Dendritic cell treated with granulocyte-macrophage colony-stimulating factor and Interleukin-4, amounts not matched to agents 40 ng/mL and 50 ng/mL, for 4 days (primary cell): Measurements from ENCODE around the gene CRYL1.

Source experiments
- H3K27ac Mint-ChIP-seq: one replicate; pipeline ENCODE4 v1.8.0; 2022; ENCODE audit warnings: mild to moderate bottlenecking, mixed read lengths
- H3K27me3 Mint-ChIP-seq: one replicate; pipeline ENCODE4 v1.8.0; 2022; ENCODE audit warnings: mild to moderate bottlenecking, mixed read lengths
- H3K36me3 Mint-ChIP-seq: one replicate; pipeline ENCODE4 v1.8.0; 2022; ENCODE audit warnings: low read depth, mixed read lengths
- H3K4me1 Mint-ChIP-seq: one replicate; pipeline ENCODE4 v1.8.0; 2022; ENCODE audit warnings: low read depth, mixed read lengths
- H3K4me3 Mint-ChIP-seq: one replicate; pipeline ENCODE4 v1.8.0; 2022; ENCODE audit warnings: mild to moderate bottlenecking, moderate library complexity, mixed read lengths
- H3K9me3 Mint-ChIP-seq: one replicate; pipeline ENCODE4 v1.8.0; 2022; ENCODE audit warnings: mixed read lengths
- intact Hi-C: fragments of 100-400 bp; cut with micrococcal nuclease; formaldehyde crosslinking; loops from one replicate; pipeline ENCODE4 v1.15.0; 2022

Gene CRYL1

GRCh38 chr13:20472531-20472930 is 53.1 kb downstream of the CRYL1 start:
- no peaks in the 10 kb centered on the region for H3K9me3 Mint-ChIP-seq
- no peak overlapping the region for H3K4me3 Mint-ChIP-seq
- peaks cover 61% of the 10 kb centered on the region for H3K36me3 Mint-ChIP-seq
- H3K4me1 Mint-ChIP-seq: peaks cover 13% of the 10 kb centered on the region
- no peaks in the 10 kb centered on the region for H3K27me3 Mint-ChIP-seq
- intact Hi-C loops: no loop called here
- no peak overlapping the region for H3K27ac Mint-ChIP-seq

- Mint-ChIP-seq H3K4me1 (no peaks in the 10 kb centered on the region), H3K9me3 (no peaks in the 10 kb centered on the region), H3K4me3 (no peak overlapping the region), H3K27ac (no peak overlapping the region), H3K36me3 (peaks cover 47% of the 10 kb centered on the region), H3K27me3 (no peaks in the 10 kb centered on the region)
- intact Hi-C loops: no loop called here
Measured at GRCh38 chr13:20470136-20470535, 55.5 kb downstream of the CRYL1 start.

GRCh38 chr13:20466371-20466770 is 59.3 kb downstream of the CRYL1 start:
- Mint-ChIP-seq H3K4me1 (no peaks in the 10 kb centered on the region), H3K27ac (no peak overlapping the region), H3K36me3 (peaks cover 22% of the 10 kb centered on the region), H3K9me3 (no peaks in the 10 kb centered on the region), H3K27me3 (no peaks in the 10 kb centered on the region), H3K4me3 (no peak overlapping the region)
- intact Hi-C loops: no loop called here

GRCh38 chr13:20465218-20465879 is 60.3 kb downstream of the CRYL1 start:
- Mint-ChIP-seq H3K9me3 (no peaks in the 10 kb centered on the region), H3K36me3 (peaks cover 14% of the 10 kb centered on the region), H3K4me1 (peaks cover 7% of the 10 kb centered on the region), H3K4me3 (no peak overlapping the region), H3K27me3 (no peaks in the 10 kb centered on the region), H3K27ac (no peak overlapping the region)
- intact Hi-C loops: no loop called here

GRCh38 chr13:20462921-20463320 is 62.7 kb downstream of the CRYL1 start:
- Mint-ChIP-seq H3K4me1 (peaks cover 7% of the 10 kb centered on the region), H3K27ac (no peak overlapping the region), H3K27me3 (no peaks in the 10 kb centered on the region), H3K36me3 (peaks cover 1% of the 10 kb centered on the region), H3K4me3 (no peak overlapping the region), H3K9me3 (no peaks in the 10 kb centered on the region)
- intact Hi-C loops: no loop called here

GRCh38 chr13:20462533-20462915 is 63.1 kb downstream of the CRYL1 start:
- peaks cover 7% of the 10 kb centered on the region for H3K4me1 Mint-ChIP-seq
- no peaks in the 10 kb centered on the region for H3K9me3 Mint-ChIP-seq
- H3K36me3 Mint-ChIP-seq: no peaks in the 10 kb centered on the region
- H3K27me3 Mint-ChIP-seq: no peaks in the 10 kb centered on the region
- H3K27ac Mint-ChIP-seq: no peak overlapping the region
- intact Hi-C loops: no loop called here
- H3K4me3 Mint-ChIP-seq: no peak overlapping the region

DNA sequence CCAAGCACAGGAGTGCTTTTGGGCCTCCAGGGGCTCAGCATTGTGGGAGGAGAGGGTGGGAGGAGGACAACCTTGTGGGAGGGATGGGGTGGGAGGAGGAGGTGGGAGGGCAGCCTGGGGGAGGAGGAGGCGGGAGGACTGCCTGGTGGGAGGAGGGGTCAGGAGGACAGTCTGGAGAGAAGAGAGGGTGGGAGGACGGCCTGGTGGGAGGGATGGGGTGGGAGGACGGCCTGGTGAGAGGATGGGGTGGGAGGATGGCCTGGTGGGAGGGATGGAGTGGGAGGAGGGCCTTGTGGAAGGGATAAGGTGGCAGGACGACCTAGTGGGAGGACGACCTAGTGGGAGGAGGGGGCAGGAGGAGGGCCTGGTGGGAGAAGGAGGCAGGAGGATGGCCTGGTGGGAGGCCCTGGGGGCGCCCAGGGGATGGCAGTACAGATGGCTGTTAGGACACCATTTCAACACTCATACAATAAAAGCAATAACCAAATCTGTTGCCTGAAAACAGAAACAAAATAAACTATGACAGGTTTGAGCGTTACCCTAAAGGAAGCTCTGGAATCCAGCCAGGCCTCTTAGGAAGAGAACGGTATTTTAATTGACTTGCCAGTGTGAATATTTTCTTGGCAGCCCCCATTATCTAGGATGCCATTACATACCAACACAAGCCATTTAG is 63.7 kb downstream of the CRYL1 start:
- no peaks in the 10 kb centered on the region for H3K9me3 Mint-ChIP-seq
- intact Hi-C loops: no loop called here
- H3K4me3 Mint-ChIP-seq: no peak overlapping the region
- H3K27ac Mint-ChIP-seq: no peak overlapping the region
- peaks cover 7% of the 10 kb centered on the region for H3K4me1 Mint-ChIP-seq
- H3K27me3 Mint-ChIP-seq: no peaks in the 10 kb centered on the region
- H3K36me3 Mint-ChIP-seq: no peaks in the 10 kb centered on the region

- no peak overlapping the region for H3K27ac Mint-ChIP-seq
- H3K9me3 Mint-ChIP-seq: no peaks in the 10 kb centered on the region
- peaks cover 11% of the 10 kb centered on the region for H3K4me1 Mint-ChIP-seq
- intact Hi-C loops: no loop called here
- H3K27me3 Mint-ChIP-seq: no peaks in the 10 kb centered on the region
- H3K36me3 Mint-ChIP-seq: no peaks in the 10 kb centered on the region
- no peak overlapping the region for H3K4me3 Mint-ChIP-seq
Measured at GRCh38 chr13:20461481-20461859, 64.2 kb downstream of the CRYL1 start.

DNA sequence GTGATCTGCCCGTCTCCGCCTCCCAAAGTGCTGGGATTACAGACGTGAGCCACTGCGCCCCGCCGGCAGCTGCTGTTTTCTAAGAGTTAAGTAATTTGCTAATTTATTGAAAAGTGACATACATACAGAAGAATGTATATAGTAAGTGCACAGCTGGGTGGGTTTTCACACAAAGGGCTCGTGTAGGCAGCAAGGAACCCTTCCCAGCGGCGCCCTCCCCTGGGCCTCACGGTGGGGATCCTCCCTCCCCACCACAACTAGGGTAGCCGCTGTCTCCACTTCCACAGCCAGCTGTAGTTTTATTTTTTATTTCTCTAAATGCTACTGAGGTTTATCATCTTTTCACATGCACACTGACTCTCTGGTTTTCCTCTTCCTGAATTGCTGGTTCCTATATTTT is 64.9 kb downstream of the CRYL1 start:
- H3K9me3 Mint-ChIP-seq: no peaks in the 10 kb centered on the region
- peaks cover 12% of the 10 kb centered on the region for H3K4me1 Mint-ChIP-seq
- no peaks in the 10 kb centered on the region for H3K27me3 Mint-ChIP-seq
- H3K4me3 Mint-ChIP-seq: no peak overlapping the region
- H3K27ac Mint-ChIP-seq: peak overlapping the region; percentile 17
- H3K36me3 Mint-ChIP-seq: no peaks in the 10 kb centered on the region
- intact Hi-C loops: no loop called here

- H3K27ac Mint-ChIP-seq: no peak overlapping the region
Measured at GRCh38 chr13:20457670-20458069, 68.0 kb downstream of the CRYL1 start.

GRCh38 chr13:20456737-20457136 is 68.9 kb downstream of the CRYL1 start:
- Mint-ChIP-seq H3K4me1 (peaks cover 12% of the 10 kb centered on the region), H3K27me3 (no peaks in the 10 kb centered on the region), H3K36me3 (no peaks in the 10 kb centered on the region), H3K4me3 (no peak overlapping the region), H3K27ac (no peak overlapping the region), H3K9me3 (no peaks in the 10 kb centered on the region)
- intact Hi-C loops: no loop called here

More at GRCh38 chr13:20457670-20458069, 68.0 kb downstream of the CRYL1 start:
- intact Hi-C loops: no loop called here
- H3K27me3 Mint-ChIP-seq: no peaks in the 10 kb centered on the region
- no peaks in the 10 kb centered on the region for H3K36me3 Mint-ChIP-seq
- H3K9me3 Mint-ChIP-seq: no peaks in the 10 kb centered on the region
- H3K4me3 Mint-ChIP-seq: no peak overlapping the region
- H3K4me1 Mint-ChIP-seq: peaks cover 12% of the 10 kb centered on the region

DNA sequence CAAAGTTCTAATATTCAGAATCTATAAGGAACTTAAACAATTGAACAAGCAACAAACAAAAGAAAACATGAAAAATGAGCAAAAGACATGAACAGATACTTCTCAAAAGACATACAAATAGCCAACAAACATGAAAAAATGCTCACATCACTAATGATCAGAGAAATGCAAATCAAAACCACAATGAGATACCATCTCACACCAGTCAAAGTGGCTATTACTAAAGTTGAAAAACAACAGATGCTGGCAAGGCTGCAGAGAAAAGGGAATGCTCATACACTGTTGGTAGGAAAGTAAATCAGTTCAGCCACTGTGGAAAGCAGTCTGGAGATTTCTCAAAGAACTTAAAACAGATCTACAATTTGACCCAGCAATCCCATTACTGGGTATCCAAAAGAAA is 74.3 kb downstream of the CRYL1 start:
- Mint-ChIP-seq H3K4me3 (no peak overlapping the region), H3K36me3 (peaks cover 13% of the 10 kb centered on the region), H3K4me1 (peaks cover under 1% of the 10 kb centered on the region), H3K27ac (no peak overlapping the region), H3K9me3 (peaks cover 22% of the 10 kb centered on the region), H3K27me3 (no peaks in the 10 kb centered on the region)
- intact Hi-C loops: no loop called here

- Mint-ChIP-seq H3K4me3 (no peak overlapping the region), H3K9me3 (peaks cover 22% of the 10 kb centered on the region), H3K27ac (no peak overlapping the region), H3K36me3 (peaks cover 18% of the 10 kb centered on the region), H3K27me3 (no peaks in the 10 kb centered on the region), H3K4me1 (no peaks in the 10 kb centered on the region)
- intact Hi-C loops: no loop called here
Measured at GRCh38 chr13:20448470-20448869, 77.2 kb downstream of the CRYL1 start.

GRCh38 chr13:20446900-20447299 is 78.8 kb downstream of the CRYL1 start:
- Mint-ChIP-seq H3K9me3 (peaks cover 22% of the 10 kb centered on the region), H3K4me3 (no peak overlapping the region), H3K27ac (no peak overlapping the region), H3K27me3 (no peaks in the 10 kb centered on the region), H3K4me1 (no peaks in the 10 kb centered on the region), H3K36me3 (peaks cover 18% of the 10 kb centered on the region)
- intact Hi-C loops: no loop called here

GRCh38 chr13:20446405-20446804 is 79.3 kb downstream of the CRYL1 start:
- Mint-ChIP-seq H3K36me3 (peaks cover 18% of the 10 kb centered on the region), H3K9me3 (peaks cover 22% of the 10 kb centered on the region), H3K4me1 (no peaks in the 10 kb centered on the region), H3K27me3 (no peaks in the 10 kb centered on the region), H3K4me3 (no peak overlapping the region), H3K27ac (no peak overlapping the region)
- intact Hi-C loops: no loop called here
